ENCODE data around the gene KLRF2. TPM values are rescaled to one million over a fixed set of nuclear protein-coding genes. Genes with fewer than 3 reads are reported as not detected.

Gene KLRF2
- total RNA-seq, 4 donors from 2014 or later = not detected

DNA sequence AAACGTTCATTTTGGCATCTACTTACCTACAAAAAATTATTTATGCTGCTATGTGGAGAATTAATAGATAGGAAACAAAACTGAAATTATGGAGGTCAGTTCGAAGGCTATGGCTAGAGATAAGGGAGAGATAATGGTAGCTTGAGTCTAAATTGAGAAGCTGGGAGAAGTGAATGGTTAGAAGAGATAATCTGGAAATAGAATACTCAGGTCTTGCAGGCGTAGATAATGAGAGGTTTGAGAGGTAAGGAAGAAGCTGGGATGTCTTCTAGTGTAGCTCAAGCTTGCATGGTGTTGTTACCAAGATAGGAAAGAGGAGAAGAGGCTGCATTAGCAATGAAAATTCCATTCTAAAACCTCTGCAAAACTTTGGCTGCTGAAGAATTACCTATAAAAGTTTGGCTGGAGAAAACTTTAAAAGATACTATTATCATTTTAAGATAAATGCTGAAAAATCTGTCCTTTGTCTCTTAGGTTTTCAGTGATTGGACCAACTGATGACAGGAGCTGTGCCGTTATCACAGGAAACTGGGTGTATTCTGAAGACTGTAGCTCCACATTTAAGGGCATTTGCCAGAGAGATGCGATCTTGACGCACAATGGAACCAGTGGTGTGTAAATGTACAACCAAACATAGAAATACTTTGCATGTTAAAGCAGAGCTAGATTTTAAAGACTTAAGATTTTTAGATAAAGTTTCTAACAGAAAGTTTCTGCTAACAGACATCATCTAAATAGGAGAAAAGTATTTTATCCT, 14.1 kb downstream of the KLRF2 start:
- WGBS, 2 donors = 65 to 72% methylated on average over 6 of the region's 6 CpGs
- intact Hi-C loops (cut with DNase I; ENCODE audit: low total_unique reads) = no loop called here
- no peak for DNase-seq (ENCODE audit: low spot score in 2 of 2)
- TF ChIP-seq, protein P1, sequence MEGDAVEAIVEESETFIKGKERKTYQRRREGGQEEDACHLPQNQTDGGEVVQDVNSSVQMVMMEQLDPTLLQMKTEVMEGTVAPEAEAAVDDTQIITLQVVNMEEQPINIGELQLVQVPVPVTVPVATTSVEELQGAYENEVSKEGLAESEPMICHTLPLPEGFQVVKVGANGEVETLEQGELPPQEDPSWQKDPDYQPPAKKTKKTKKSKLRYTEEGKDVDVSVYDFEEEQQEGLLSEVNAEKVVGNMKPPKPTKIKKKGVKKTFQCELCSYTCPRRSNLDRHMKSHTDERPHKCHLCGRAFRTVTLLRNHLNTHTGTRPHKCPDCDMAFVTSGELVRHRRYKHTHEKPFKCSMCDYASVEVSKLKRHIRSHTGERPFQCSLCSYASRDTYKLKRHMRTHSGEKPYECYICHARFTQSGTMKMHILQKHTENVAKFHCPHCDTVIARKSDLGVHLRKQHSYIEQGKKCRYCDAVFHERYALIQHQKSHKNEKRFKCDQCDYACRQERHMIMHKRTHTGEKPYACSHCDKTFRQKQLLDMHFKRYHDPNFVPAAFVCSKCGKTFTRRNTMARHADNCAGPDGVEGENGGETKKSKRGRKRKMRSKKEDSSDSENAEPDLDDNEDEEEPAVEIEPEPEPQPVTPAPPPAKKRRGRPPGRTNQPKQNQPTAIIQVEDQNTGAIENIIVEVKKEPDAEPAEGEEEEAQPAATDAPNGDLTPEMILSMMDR (IDR thresholded peaks at IDR 0.05) = no peak
- no peak for TF ChIP-seq POLR2A (IDR thresholded peaks at IDR 0.05)
- no peak overlapping the region for H3K4me3 ChIP-seq (ENCODE audit: low read depth, poor library complexity, severe bottlenecking)

DNA sequence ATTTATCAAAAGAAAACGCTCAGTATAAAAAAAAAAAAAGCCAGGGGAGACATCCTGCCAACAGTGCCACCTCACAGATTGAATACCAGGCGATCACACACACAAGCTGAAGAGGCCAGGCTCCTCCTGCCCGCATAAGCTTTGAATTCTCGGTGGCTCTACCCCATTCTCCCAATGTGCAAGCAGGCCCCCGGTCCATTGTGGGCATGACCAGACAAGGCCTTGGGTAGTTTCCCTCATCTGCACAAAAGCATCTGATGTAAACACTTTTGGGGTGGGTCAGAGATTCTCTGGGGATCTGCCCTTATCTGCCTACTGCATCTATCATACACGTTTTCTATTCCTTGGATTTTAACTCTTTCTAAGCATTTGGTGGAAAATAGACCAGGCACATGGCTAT, 16.2 kb downstream of the KLRF2 start:
- TF ChIP-seq, protein P1 (IDR thresholded peaks at IDR 0.05) = no peak
- no peak for TF ChIP-seq POLR2A (IDR thresholded peaks at IDR 0.05)
- 41 to 48% methylated on average over 6 of the region's 6 CpGs for WGBS, 2 donors
- no peak overlapping the region for H3K4me3 ChIP-seq (ENCODE audit: low read depth, poor library complexity, severe bottlenecking)
- no peak for DNase-seq (ENCODE audit: low spot score in 2 of 2)
- intact Hi-C loops (cut with DNase I; ENCODE audit: low total_unique reads) = no loop called here

DNA sequence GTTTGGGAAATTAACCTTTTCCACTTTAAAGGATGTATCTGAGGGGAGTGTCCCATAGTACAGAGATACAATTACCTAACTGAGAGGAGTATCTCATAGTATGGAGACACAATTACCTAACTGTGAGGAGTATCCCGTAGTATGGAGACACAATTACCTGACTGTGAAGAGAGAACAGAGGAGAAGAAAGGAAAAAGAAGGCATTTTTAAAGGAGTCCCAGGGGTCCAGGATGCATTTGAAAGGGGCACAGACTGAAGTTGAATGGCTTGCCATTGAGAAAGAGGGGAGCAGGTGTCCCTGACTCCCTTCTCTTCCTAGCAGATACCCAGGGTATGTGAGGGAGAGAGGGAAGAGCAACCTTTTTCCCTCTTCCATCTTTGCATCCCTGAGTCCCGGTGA, 17.9 kb downstream of the KLRF2 start:
- no peak for TF ChIP-seq POLR2A (IDR thresholded peaks at IDR 0.05)
- TF ChIP-seq, protein P1 (IDR thresholded peaks at IDR 0.05) = no peak
- no peak overlapping the region for H3K4me3 ChIP-seq (ENCODE audit: low read depth, poor library complexity, severe bottlenecking)
- intact Hi-C loops (cut with DNase I; ENCODE audit: low total_unique reads) = no loop called here
- no peak for DNase-seq (ENCODE audit: low spot score in 2 of 2)
- WGBS, 2 donors = 77 to 81% methylated on average over 2 of the region's 2 CpGs

DNA sequence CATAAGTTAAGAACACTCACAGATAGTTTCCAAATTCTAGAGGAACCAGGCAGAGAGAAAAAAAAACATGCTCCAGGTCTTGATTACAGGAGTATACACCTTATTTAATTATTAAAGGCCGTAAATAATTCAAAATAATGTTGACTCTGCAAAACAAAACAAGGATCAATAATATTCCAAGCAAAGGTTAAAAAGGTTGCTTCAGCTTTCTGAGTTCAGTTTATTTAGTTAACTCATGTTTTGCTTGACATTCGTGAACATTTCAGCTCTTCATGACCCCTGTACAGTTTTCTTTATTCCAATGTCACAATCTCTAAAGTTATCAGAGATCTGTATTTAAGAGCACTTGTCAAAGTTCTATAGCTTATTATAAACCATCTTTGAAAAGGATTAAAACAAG, 19.6 kb downstream of the KLRF2 start:
- intact Hi-C loops (cut with DNase I; ENCODE audit: low total_unique reads) = no loop called here
- 67 to 72% methylated on average over 2 of the region's 2 CpGs for WGBS, 2 donors
- H3K4me3 ChIP-seq (ENCODE audit: low read depth, poor library complexity, severe bottlenecking) = no peak overlapping the region
- no peak for TF ChIP-seq POLR2A (IDR thresholded peaks at IDR 0.05)
- TF ChIP-seq, protein P1 (IDR thresholded peaks at IDR 0.05) = no peak
- DNase-seq (ENCODE audit: low spot score in 2 of 2) = no peak

DNA sequence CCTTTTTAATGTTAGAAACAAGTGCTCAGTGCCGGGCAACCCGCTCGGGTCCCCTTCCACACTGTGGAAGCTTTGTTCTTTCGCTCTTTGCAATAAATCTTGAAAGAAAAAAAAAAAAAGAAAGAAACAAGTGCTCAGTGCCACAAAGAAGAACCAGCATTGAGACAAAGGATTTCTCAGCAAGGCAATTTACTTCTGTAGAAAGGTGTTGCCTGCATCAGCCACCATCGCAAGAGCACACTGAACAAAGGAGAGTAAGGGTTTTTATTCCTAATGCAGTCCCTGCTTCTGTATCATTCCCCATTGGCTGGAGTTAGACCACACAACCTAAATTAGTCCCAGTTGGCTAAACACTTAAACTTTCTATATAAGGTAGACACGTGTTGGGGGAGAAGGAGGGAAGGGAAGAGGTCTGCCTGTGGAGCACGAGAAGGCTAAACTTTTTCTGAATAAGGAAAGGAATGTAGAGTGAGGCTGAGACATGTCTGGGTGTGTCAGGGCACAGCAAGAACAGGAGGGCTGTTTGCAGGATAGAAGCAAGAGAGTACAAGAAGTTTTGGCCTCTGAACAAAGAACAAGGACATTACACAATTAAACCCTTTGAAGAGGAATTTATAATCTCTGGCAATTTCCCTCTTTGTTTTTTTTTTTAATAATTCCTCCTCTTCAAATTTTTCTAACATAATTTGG, 21.4 kb downstream of the KLRF2 start:
- TF ChIP-seq, protein P1 (IDR thresholded peaks at IDR 0.05) = no peak
- no peak for TF ChIP-seq POLR2A (IDR thresholded peaks at IDR 0.05)
- WGBS, 2 donors = 72 to 78% methylated on average over 7 of the region's 7 CpGs
- no peak for DNase-seq (ENCODE audit: low spot score in 2 of 2)
- intact Hi-C loops (cut with DNase I; ENCODE audit: low total_unique reads) = no loop called here
- no peak overlapping the region for H3K4me3 ChIP-seq (ENCODE audit: low read depth, poor library complexity, severe bottlenecking)

Measured in lower leg skin (tissue), 4 donors.